ENCODE measurements around the gene GUCA1C.

Gene GUCA1C

DNA sequence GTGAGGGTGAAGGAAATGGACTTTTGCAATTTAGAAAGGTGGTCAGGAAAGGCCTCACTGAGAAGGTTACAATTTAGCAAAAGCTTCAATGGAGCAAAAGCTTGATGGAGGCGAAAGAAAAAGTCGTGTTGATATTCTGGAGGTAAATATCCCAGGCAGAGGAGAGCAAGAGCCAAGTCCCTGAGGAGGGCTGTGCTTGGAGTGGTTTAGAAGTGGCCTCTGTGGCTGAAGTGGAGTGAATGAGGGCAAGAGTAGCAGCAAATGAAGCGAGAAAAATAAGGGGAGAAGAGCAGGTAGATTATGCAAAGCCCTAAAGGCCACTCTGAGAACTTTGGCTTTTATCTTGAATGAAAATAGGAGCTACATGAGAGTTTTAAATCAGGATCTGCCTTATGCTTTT lies 54.1 kb downstream of the GUCA1C start:
- no peak for DNase-seq

DNA sequence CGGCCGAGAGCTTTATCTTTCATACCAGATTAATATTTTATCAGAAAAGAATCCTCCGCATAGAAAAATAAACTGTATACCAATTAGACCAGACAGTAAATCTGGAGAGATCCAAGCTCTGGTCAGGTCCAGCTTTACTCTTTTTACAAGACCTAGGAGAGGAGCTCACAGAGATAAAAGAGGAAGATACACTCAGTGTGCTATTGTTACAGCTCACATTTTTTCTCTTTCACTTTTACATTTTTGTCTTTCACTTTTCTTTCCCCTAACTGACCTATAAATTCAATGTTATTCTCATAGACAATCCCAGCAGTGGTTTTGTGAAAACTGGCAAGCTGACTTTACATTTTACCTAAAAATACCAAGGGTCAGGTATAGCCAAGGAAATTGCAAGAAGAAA lies 55.8 kb downstream of the GUCA1C start:
- DNase-seq: no peak

DNA sequence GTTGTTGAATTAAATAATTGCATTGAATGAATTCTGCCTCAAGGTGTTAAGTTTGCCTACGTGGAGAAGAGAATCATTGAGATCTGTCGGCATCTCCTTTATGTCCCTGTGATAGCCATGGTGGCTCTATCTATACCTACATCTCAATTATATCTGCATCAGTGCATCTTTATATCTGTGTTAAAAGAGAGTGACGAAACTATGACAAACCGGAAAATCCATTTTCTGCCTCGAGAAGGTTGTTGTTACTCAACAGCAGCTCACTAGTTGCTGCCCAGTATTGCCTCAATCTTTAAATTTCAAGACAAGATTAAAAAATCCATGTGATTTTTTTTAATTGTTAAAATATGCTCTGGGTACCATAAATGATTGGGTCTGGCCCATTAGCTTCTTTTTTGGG lies 58.7 kb downstream of the GUCA1C start:
- no peak for DNase-seq

DNA sequence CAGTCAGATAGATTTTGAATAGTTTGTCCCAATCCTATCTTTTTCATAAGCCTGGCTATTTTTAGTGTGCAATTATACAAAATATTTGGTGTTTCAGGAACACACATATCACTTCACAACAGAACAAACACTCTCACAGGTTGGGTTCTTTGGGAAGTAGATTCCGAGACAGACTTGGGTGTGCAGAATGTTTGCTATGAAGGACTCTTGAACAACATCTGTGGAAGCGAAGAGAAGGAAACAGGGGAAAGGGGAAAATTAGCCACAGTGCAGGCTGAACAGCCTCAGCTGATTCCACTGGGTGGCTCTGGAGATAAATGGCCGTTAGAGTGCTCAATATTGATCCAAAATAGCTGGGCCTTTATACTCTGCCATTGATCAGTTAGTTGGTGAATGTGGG lies 61.8 kb downstream of the GUCA1C start:
- no peak for DNase-seq

- DNase-seq: no peak
Observed at GRCh38 chr3:108887777-108888176, 65.9 kb downstream of the GUCA1C start.

GRCh38 chr3:108887121-108887520 lies 66.6 kb downstream of the GUCA1C start:
- no peak for DNase-seq

DNA sequence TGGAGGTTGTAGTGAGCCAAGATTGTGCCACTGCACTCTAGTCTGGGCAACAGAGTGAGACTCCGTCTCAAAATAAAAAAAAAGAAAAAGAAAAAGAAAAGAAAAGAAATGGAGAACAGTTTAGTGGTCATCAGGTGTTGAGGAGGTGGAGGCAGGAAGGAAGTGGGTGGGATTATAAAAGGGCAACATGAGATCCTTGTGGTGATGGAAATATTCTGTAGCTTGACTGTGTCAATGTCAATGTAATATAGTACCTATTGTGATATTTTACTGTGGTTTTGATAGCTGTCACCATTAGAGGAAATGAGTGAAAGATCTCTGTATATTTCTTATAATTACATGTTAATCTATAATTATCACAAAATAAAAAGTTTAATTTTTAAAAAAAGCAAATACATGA lies 70.3 kb downstream of the GUCA1C start:
- no peak for DNase-seq

- no peak for DNase-seq
Observed at GRCh38 chr3:108882762-108883161, 70.9 kb downstream of the GUCA1C start.

GRCh38 chr3:108879915-108880314 lies 73.8 kb downstream of the GUCA1C start:
- no peak for DNase-seq

DNA sequence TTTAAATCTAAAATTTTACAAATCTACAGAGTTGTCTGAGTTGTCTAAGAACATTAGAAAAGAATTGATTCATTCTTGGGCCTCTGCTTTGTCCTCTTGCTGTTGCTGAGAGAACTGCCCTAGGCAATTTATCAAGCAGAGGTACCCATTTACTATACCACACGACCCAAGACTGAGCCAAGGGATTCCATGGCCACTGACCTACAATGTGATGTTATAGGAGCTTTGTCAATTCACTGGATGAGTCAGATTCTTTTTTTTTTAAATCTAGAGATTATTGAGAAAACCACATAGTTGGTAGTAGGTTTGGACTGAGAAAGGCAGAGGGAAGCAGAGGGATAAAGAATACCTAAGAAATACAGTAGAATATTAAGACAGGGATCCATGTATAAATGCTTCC lies 75.8 kb downstream of the GUCA1C start:
- no peak for DNase-seq

DNA sequence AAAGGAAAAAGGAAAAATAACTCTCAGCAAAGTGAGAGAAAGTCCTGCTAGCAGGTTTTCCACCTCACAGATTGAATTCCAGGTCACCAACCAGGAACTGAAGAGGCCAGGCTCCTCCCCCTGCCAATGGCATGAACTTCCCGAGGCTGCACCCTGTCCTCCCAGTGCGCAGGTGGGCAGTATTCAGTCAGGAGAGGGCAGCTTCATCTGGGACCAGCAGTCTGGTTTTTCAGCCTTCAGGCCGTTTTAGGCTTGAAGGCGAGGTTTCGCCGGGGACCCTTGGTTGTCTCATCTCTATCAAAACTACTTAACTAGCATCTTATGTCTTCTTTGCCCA lies 89.9 kb downstream of the GUCA1C start:
- no peak for DNase-seq

- DNase-seq: no peak
Observed at GRCh38 chr3:108862865-108863798, 90.5 kb downstream of the GUCA1C start.

DNA sequence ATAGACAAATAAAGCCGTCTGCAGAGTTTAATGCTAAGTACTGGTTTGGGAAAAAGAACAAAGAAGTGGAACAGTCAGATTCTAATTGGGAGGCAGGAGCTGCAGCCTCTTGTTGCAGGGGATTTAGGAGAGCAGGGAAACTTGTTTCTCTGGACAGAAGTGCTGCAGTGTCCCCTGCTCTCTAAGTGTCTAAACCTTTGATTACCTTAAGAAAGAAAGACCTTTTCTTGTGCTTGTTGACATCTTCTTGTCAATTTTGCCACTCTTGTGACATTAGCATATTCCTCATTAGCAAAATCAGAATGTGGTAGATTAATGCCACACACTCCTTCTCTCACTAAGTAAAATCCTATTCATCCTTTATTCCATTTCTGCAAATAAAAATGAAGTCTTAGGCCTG lies 92.3 kb downstream of the GUCA1C start:
- DNase-seq: no peak

All from NCI-H1048 (cell line).